Suppressor macrophage treated with lipopolysaccharide for 4 hours (primary cell): ENCODE results near the gene CACUL1.

Experiments
- DNase-seq: peaks from one replicate; pipeline ENCODE4 v3.0.0-alpha.2; 2020

CACUL1 gene

GRCh38 chr10:118633786-118634185 is 121.0 kb downstream of the CACUL1 start:
- no peak for DNase-seq

- no peak for DNase-seq
Observed at GRCh38 chr10:118629211-118629610, 125.6 kb downstream of the CACUL1 start.

- no peak for DNase-seq
Observed at GRCh38 chr10:118628397-118628796, 126.4 kb downstream of the CACUL1 start.

GRCh38 chr10:118626953-118627352 is 127.8 kb downstream of the CACUL1 start:
- no peak for DNase-seq
